SU-DHL-6 (cell line): Measurements from ENCODE around the gene TRPM3.

Experiments used
- H2AFZ ChIP-seq: fragments of 200-600 bp; sonication (generic); 2 replicates; pipeline ENCODE4 v1.6.1; 2014; ENCODE audit warnings: low read depth, mild to moderate bottlenecking, moderate library complexity, mixed read lengths, antibody characterized with exemption, low read length; ENCODE audit not compliant: severe bottlenecking
- H3F3A ChIP-seq: fragments of 200-600 bp; shearing (Covaris generic); 2 replicates; pipeline ENCODE4 v1.6.0; 2016; ENCODE audit warnings: antibody characterized with exemption, mild to moderate bottlenecking; ENCODE audit not compliant: insufficient read depth
- H3K27ac ChIP-seq: fragments of 200-600 bp; sonication (generic); 2 replicates; pipeline ENCODE4 v1.5.1; 2016; ENCODE audit warnings: low read depth, mild to moderate bottlenecking, low read length, moderate library complexity, mixed read lengths
- H3K27me3 ChIP-seq: fragments of 200-600 bp; sonication (generic), shearing (Covaris generic); 2 replicates; pipeline ENCODE4 v1.6.0; 2014; ENCODE audit warnings: mild to moderate bottlenecking, low read length
- H3K36me3 ChIP-seq: fragments of 200-600 bp; sonication (generic); 2 replicates; pipeline ENCODE4 v1.6.1; 2014; ENCODE audit warnings: mild to moderate bottlenecking, low read length, mixed read lengths
- H3K4me2 ChIP-seq: fragments of 300-600, 200-600 bp; shearing (Covaris generic), sonication (generic); 2 replicates; pipeline ENCODE4 v1.6.0; 2014; ENCODE audit warnings: low read length, low read depth, mild to moderate bottlenecking; ENCODE audit not compliant: poor library complexity, severe bottlenecking
- H3K4me3 ChIP-seq: fragments of 200-600 bp; sonication (generic); 2 replicates; pipeline ENCODE4 v1.5.1; 2014; ENCODE audit warnings: antibody characterized with exemption, low read length, mild to moderate bottlenecking, mixed read lengths; ENCODE audit not compliant: insufficient read depth, poor library complexity, severe bottlenecking
- H3K79me2 ChIP-seq: fragments of 200-600 bp; sonication (generic); 2 replicates; pipeline ENCODE4 v1.6.1; 2014; ENCODE audit warnings: mild to moderate bottlenecking, low read length, moderate library complexity; ENCODE audit not compliant: insufficient read depth
- H3K9ac ChIP-seq: fragments of 200-600 bp; sonication (generic); 2 replicates; pipeline ENCODE4 v1.7.0; 2014; ENCODE audit warnings: mild to moderate bottlenecking, low read length
- H3K9me2 ChIP-seq: fragments of 200-600 bp; sonication (generic); replicated peaks from 2 replicates; pipeline ENCODE4 v1.6.1; 2014; ENCODE audit warnings: low read length; ENCODE audit not compliant: insufficient read depth
- H3K9me3 ChIP-seq: fragments of 200-600 bp; sonication (generic); 2 replicates; pipeline ENCODE4 v1.6.1; 2014; ENCODE audit warnings: low read length, mixed read lengths; ENCODE audit not compliant: insufficient read depth
- H4K20me1 ChIP-seq: fragments of 200-600 bp; sonication (generic); 2 replicates; pipeline ENCODE4 v1.6.1; 2014; ENCODE audit warnings: low read depth, mild to moderate bottlenecking, antibody characterized with exemption, low read length, moderate library complexity, mixed read lengths
- EZH2phosphoT487 ChIP-seq: fragments of 200-600 bp; sonication (generic), shearing (Covaris generic); conservative IDR thresholded peaks from 2 replicates; pipeline ENCODE4 v1.6.1; 2018; ENCODE audit warnings: mild to moderate bottlenecking, antibody characterized with exemption, low read length, moderate library complexity, mixed read lengths
- TF ChIP-seq, protein P1 (sequence below): fragments of 200-600 bp; sonication (generic); IDR thresholded peaks from one replicate; pipeline ENCODE4 v1.5.1; 2017; ENCODE audit warnings: antibody characterized with exemption, mild to moderate bottlenecking, low read length, moderate library complexity; ENCODE audit not compliant: insufficient read depth, poor library complexity, severe bottlenecking

The TRPM3 gene

GRCh38 chr9:71105192-71105591 is 16.2 kb downstream of the TRPM3 start:
- Histone ChIP-seq H3K9me3 (no peaks in the 10 kb centered on the region), H3K27ac (no peak overlapping the region), H3K79me2 (no peaks in the 10 kb centered on the region), H2AFZ (no peak overlapping the region), H3K4me2 (no peak overlapping the region), H3K27me3 (no peaks in the 10 kb centered on the region), H3K4me3 (no peak overlapping the region), H3K9me2 (no peaks in the 10 kb centered on the region), H3F3A (no peaks in the 10 kb centered on the region), H4K20me1 (no peaks in the 10 kb centered on the region), H3K36me3 (no peaks in the 10 kb centered on the region), H3K9ac (no peak overlapping the region)
- no peak for TF ChIP-seq EZH2phosphoT487
- TF ChIP-seq, protein P1, sequence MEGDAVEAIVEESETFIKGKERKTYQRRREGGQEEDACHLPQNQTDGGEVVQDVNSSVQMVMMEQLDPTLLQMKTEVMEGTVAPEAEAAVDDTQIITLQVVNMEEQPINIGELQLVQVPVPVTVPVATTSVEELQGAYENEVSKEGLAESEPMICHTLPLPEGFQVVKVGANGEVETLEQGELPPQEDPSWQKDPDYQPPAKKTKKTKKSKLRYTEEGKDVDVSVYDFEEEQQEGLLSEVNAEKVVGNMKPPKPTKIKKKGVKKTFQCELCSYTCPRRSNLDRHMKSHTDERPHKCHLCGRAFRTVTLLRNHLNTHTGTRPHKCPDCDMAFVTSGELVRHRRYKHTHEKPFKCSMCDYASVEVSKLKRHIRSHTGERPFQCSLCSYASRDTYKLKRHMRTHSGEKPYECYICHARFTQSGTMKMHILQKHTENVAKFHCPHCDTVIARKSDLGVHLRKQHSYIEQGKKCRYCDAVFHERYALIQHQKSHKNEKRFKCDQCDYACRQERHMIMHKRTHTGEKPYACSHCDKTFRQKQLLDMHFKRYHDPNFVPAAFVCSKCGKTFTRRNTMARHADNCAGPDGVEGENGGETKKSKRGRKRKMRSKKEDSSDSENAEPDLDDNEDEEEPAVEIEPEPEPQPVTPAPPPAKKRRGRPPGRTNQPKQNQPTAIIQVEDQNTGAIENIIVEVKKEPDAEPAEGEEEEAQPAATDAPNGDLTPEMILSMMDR = no peak

GRCh38 chr9:71098801-71099200 is 22.6 kb downstream of the TRPM3 start:
- no peaks in the 10 kb centered on the region for H3K36me3 ChIP-seq
- no peaks in the 10 kb centered on the region for H3F3A ChIP-seq
- H3K9ac ChIP-seq = no peak overlapping the region

GRCh38 chr9:71097671-71098070 is 23.8 kb downstream of the TRPM3 start:
- Histone ChIP-seq H3K27me3 (no peaks in the 10 kb centered on the region), H3K27ac (no peak overlapping the region), H3K79me2 (no peaks in the 10 kb centered on the region), H3K9me3 (no peaks in the 10 kb centered on the region), H3K4me2 (no peak overlapping the region), H3F3A (no peaks in the 10 kb centered on the region), H3K9me2 (no peaks in the 10 kb centered on the region), H3K4me3 (no peak overlapping the region), H4K20me1 (no peaks in the 10 kb centered on the region), H2AFZ (no peak overlapping the region), H3K36me3 (no peaks in the 10 kb centered on the region), H3K9ac (no peak overlapping the region)
- no peak for TF ChIP-seq EZH2phosphoT487
- TF ChIP-seq, protein P1 = no peak

More at GRCh38 chr9:71098801-71099200, 22.6 kb downstream of the TRPM3 start:
- Histone ChIP-seq H3K27me3 (no peaks in the 10 kb centered on the region), H3K4me2 (no peak overlapping the region), H3K4me3 (no peak overlapping the region), H3K9me3 (no peaks in the 10 kb centered on the region), H3K27ac (no peak overlapping the region), H3K79me2 (no peaks in the 10 kb centered on the region), H4K20me1 (no peaks in the 10 kb centered on the region), H2AFZ (no peak overlapping the region), H3K9me2 (no peaks in the 10 kb centered on the region)
- no peak for TF ChIP-seq EZH2phosphoT487
- TF ChIP-seq, protein P1 = no peak
